HG03280 (cell line): ENCODE results near the gene SPATC1L.
"Not testable (repeated sequence)": the region's sequence is repeated elsewhere in the genome, so short reads cannot be mapped to it uniquely, and the experiment has no call there.

Experiments
- ATAC-seq: cut with Tn5 transposase; IDR thresholded peaks from one replicate; pipeline ENCODE4 v1.9.1; 2021; ENCODE audit warnings: mild to moderate bottlenecking, moderate library complexity; ENCODE audit not compliant: unreplicated experiment

Gene SPATC1L

DNA sequence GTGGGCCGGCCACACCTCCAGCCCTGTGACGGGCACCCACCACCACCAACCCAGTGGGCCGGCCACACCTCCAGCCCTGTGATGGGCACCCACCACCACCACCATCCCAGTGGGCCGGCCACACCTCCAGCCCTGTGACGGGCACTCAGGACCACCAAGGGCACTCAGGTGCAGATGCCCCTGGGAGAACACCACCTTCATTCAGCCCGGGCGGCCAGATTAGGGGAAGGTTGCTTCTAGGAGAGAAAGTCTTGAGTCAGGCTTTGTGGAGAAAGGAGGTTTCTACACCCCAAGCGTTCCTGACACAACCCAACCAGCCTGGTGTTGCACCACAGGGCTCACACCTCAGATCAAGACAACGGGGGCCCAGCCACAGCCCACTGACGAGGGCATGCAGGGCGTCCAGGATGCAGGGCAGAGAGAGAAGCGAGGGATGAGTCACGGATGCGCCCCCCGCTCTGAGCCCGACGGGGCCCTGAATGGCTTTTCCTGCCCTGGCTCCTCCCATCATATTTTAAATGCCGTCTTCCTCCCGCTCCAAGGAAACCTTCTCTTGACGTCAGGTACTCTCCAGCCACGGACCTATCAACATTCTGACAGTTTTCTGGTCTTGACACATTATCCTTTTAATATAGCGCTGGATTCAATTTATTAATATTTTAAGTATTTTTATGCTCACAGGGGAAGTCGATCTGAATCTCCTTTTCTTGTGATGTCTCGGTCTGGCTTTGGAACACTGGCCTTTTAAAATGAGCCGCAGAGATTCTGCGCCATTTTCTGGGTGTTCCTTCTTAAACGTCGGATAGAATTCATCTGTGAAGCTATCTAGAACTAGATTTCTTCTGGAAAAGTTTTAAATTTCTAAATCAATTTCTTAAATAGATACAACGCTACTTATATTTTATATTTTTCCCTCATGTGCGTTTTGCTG lies 631 bp upstream of the SPATC1L start:
- peak; percentile 60 for ATAC-seq

DNA sequence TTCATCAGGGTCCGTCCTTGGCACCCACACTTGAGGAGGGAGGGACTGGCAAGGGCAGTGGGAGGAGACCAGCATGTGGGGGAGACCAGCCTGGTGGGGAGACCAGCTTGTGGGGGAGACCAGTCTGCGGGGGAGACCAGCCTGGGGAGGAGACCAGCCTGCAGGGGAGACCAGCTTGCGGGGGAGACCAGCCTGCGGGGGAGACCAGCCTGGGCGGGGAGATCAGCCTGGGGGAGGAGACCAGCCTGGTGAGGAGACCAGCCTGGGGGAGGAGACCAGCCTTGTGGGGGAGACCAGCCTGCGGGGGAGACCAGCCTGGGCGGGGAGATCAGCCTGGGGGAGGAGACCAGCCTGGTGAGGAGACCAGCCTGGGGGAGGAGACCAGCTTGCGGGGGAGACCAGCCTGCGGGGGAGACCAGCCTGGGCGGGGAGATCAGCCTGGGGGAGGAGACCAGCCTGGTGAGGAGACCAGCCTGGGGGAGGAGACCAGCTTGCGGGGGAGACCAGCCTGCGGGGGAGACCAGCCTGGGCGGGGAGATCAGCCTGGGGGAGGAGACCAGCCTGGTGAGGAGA lies 836 bp downstream of the SPATC1L start:
- not testable (repeated sequence) for ATAC-seq

DNA sequence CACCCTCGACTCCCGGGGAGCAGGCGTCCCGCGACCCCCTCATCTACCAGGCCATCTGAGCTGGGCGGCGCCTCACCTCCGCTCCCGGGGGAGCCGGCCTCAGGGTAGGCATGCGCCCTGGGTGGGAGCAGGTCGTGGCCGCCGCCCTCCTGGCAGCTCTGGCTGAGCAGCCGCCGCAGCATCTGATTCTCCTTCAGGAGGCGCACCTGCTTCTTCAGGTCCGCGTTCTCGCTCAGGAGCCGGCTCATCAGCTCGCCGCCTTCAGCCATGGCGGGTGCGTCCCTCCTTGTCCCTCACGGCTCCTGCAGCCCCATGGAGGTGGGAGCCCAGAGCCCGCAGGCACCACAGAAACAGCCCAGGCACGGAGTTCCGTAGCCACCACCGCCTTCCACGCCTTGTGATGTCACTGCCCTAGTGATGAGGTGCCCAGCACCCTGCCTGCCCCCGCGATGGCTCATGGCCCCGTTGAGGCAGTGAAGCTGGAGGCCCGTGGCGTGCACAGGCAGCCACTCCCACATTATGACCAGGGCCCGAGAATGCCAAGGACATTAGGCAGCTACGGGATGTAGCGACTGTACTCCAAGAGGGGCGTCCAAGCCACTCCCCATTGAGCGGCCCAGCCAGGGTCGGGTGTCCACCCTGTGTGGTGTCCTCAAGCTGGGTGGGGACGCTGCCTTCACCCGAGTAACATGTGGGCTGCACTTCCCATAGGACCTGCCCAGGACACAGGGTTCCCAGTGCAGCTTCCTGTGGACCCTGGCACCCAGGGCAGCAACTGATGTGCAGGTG lies 1.5 kb downstream of the SPATC1L start:
- ATAC-seq: no peak

DNA sequence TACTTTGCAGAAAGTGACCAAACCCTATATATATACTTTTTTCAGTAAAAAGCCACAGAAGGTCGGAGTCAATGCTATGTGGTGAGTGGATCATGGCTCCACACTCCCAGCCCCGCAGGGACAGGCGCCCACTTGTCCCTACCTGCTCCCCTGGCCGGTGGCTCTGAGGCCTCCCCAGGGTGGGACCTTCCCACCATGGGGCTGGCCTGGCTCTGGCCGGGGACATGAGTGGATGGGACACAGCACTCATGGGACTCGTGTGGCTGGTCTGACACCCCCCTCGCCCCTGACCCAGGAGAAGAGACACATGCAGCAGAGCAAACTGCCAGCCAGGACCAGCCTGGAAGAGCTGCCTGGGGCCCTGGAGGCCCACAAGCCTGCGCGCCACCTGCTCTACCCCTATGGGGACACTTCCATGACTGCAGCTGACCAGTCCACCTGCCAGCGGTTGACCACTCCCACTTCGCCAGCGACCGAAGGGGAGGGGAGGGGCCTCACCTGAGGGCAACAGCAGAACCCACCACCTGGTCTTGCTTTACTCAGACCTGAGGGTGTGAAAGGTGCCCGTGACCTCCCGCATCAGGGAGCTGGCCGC lies 2.2 kb downstream of the SPATC1L start:
- ATAC-seq: no peak

DNA sequence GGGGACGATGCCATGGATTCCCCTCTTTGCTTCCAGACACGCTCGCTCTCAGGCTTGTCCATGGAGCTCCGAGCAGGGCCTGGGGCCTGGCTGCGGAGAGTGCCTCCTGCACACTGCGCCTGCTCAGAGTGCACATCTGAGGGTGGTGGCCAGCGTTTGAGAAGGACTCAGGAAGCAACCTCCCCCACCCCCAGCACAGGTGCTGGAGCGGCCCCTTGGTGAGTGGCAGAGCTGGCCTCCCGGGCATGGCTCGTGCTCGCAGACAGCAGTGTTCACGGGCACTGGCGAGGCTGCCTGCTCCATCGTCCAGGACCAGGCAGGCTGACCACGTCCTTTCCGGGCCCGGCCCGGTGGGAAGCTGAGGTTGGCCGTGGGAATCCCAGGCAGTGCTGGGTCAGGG lies 2.8 kb downstream of the SPATC1L start:
- no peak for ATAC-seq

DNA sequence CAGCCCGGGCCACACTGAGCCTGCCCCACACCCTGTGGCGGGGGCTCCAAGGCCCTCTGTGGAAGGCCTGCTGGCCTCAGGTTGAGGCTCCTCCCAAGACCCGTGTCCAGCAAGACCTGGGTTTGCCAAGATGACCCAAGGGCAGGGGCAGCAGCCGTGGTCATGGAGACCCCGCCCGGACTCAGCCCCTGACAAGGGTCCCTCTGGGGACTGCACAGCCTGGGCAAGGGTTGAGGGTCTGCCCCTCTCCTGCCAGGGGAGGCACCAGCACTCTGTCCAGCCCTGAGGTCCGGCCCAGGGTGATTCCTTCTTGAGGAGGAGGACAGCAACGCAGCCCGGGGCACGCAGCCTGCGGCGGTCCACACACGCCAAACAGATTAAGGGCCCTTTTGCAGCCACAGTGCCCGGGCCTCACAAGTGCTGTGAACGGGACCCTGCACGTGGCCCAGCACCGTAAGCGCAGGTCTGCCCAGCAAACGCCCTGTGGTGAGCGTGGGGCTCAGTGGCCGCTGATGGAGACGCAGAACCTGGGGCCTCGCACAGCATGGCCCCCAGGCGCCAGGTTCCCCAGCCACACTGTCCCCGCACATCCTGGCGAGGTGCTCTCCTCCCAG lies 3.4 kb downstream of the SPATC1L start:
- ATAC-seq: no peak

DNA sequence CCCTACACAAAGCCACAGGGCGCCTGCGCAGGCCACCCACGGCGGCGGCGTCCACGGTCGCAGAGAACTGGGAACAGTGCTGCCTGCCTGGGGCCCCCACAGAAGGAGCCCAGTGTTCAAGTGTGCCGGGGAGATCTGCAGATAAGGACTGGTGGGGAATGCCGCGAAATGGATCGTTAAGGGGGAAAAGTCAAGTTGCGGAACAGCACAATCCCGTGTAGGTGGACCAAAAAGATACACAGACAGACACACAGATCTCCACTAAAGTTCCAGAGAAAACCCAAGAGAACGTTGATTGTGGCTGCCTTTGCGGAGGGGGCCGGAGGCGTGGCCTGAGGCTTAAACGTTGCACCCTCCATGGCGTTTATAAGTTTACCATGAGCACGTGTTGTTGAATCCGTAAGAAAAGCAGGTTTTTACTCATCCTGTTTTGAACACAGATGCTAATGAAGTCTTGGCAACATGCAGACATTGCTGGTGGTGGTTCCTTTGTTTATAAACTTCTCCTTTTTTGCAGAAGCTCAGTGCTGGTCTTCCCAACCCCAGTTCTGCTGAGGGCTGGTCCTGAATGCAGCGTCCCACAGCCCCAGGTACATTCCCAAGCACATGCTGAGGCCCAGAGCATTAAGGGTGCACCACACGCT lies 4.1 kb downstream of the SPATC1L start:
- ATAC-seq: no peak

DNA sequence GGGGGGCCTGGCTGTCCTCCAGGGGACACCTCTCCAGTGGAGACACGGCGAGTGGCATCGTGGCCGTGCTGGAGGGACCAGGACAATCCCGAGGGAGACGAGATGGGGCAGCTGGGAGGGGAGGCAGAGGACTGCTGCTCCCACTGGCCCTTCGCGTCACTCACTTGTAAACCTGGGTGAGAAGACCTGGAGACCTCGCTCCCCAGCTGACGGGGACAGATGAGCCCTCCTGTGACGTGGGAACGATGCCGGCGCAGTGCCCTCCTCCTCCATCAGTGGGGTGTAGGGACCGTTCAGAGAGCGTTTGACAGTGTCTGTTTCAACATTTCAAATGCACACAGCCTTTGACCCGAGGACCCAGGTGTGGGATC lies 4.6 kb downstream of the SPATC1L start:
- ATAC-seq: no peak

DNA sequence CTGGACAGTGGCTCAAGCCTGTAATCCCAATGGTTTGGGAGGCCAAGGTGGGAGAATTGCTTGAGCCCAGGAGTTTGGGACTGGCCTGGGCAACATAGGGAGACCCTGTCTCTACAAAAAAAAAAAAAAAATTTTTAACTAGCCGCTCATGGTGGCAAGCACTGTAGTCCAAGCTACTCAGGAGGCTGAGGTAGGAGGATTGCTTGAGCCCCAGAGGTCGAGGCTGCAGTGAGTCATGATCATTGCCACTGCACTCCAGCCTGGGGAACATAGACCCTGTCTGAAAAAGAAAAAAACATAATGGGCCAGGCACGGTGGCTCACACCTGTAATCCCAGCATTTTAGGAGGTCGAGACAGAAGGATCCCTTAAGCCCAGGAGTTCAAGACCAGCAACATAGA lies 5.3 kb downstream of the SPATC1L start:
- ATAC-seq: no peak

DNA sequence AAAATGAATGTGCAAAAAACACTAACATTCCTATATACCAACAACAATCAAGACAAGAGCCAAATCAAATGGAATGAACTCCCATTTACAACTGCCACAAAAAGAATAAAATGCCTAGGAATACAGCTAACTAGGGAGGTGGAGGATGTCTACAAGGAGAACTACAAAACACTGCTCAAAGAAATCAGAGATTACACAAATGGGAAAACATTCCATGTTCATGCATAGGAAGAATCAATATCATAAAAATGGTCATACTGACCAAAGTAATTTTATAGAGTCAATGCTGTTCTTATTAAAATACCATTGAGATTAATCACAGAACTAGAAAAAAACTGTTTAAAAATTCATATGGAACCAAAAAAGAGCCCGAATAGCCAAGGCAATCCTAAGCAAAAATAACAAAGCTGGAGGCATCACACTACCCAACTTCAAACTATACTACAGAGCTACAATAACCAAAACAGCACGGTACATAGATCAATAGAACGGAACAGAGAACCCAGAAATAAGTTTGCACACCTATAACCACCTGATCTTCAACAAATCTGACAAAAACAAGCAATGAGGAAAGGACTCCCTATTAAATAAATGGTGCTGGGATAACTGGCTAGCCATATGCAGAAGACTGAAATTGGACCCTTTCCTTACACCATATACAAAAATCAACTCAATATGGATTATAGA lies 7.7 kb downstream of the SPATC1L start:
- ATAC-seq: not testable (repeated sequence)

DNA sequence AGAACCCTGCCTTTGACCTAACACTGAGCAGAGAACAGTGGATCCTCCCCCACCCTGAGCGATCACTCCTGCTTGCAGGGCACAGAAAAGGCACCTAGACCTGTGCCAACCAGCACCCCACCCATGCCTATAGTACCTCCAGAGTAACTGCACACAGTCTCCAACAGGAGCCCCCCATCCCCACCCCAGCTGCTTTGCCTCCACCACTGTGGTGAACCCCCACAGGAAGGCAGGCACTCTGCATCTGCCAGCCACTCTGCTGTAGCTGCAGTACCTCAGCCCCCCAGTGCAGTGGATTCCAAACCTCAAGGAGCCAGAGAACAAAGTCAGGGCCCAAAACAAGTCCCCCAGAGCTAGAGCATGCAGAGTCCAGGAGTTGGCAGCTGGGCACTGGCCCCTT lies 10.7 kb downstream of the SPATC1L start:
- no peak for ATAC-seq

DNA sequence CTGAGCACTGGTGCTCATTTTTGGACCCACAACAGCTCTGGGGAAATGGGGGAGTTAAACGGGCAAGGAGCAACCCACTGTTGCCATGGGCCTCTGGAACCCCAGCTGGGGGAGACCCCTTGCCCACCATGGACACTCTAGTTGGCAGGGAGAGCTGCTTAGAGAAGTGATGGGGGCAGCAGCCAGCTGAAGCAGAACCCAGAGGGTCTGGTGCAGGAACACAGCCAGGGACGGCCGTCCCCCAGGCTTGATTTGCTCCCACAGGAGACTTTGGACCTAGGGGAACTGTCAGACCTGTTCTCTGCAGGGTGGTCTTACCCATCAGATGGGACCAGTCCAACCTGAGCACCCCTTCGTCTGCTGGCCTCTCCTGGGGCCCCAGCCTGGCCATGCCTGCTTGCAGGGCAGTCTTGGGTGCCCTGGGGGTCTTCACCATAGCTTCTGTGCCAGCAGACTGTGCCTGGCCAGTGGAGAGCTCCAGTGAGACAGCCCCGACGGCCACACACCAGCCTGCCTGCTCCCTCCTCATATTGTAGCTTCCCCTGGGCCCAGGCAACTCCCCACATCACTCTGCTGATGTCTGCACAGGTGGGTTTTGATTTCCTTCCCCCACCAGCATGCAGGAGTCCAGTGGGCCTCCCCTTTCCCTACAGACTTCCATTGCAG lies 11.3 kb downstream of the SPATC1L start:
- ATAC-seq: no peak

DNA sequence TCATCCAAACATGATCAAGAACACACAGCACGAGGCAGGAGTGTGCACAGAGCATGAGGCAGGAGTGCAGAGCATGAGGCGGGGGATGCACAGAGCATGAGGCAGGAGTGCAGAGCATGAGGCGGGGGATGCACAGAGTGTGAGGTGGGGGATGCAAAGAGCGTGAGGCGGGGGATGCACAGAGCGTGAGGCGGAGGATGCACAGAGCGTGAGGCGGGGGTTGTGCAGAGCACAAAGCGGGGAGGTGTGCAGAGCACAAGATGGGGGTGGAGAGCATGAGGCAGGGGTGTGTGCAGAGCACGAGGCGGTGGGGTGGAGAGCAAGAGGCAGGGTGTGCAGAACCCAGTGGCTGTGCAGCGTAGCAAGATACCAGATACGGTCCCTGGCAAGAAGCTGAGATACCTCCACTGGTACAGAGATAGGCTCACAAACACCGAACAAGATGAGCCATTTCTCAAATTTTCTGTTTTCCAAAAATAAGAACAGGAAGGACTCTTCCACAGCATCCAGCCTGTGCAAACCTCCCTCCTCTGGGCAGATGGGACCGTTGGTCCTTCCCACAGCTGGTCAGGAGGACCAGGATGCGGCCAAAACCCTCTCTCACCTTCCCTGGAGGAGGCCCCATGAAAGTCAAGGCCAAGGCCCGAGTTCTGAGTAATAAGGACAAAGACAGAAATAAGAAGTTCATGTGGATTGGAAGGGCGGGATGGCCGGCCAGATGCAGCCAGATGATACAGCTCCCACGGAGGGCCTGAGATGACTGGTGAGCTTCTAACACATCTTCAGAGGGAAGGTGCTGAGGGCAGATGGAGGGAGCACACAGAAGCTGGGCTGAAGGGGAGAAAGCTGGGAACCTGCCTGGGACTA lies 12.0 kb downstream of the SPATC1L start:
- no peak for ATAC-seq

DNA sequence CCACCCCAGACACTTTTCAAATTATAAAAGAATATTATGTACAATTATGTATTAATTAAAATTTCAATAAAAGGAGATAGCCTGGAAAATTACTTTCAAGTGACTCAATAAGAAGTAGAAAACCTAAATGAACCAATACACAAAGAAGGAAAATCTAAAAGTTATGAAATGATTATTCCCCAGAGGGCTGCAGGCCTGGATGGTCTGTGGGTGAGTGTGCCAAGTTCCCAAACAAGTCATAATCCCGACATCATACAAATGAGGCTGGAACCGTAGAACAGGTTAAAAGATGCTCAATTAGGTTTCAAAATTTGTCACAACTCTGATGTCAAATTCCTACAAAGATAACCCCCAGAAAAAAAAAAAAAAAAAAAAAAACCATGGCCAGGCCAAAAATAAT lies 12.7 kb downstream of the SPATC1L start:
- ATAC-seq: no peak

DNA sequence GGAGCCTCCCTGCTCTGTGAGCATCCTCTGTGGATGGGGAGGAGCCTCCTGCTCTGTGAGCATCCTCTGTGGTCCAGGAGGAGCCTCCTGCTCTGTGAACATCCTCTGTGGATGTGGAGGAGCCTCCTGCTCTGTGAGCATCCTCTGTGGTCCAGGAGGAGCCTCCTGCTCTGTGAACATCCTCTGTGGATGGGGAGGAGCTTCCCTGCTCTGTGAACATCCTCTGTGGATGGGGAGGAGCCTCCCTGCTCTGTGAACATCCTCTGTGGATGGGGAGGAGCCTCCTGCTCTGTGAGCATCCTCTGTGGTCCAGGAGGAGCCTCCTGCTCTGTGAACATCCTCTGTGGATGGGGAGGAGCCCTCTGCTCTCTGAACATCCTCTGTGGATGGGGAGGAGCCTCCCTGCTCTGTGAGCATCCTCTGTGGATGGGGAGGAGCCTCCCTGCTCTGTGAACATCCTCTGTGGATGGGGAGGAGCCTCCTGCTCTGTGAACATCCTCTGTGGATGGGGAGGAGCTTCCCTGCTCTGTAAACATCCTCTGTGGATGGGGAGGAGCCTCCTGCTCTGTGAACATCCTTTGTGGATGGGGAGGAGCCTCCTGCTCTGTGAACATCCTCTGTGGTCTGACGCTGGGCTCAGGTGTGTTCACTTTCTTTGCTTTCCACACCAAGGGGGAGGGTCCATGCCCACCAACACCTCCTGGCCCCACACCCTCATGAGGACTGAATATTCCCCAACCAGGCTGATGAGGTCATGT lies 13.6 kb downstream of the SPATC1L start:
- not testable (repeated sequence) for ATAC-seq

DNA sequence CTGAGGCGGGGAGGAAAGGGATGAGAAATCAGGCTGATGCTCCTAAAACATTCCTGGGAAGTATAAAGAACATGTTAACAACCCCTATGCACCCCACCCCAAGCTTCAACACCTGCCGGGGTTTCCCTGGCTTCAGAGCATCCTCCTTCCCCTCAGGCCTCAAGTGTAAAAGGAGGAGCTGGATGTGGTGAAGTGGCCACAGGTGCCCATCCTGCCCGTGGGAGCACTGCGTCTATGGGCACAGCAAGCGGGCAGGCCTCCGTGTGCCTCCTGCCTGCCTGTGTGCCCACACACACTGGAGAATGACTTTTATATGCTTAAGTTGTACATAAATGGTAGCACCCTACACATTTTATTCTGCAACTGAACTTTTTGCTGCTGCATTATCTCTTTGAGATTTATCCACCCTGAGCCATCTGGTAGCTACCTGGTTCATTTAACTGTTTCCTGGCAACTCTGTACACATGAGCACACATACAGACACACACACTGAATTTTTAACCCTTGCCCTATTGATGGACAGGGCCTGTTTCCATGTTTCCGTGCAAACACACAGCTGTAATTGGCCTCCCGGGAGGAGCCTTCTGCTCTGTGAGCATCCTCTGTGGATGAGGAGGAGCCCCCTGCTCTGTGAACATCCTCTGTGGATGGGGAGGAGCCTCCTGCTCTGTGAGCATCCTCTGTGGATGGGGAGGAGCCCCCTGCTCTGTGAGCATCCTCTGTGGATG lies 15.4 kb downstream of the SPATC1L start:
- ATAC-seq: no peak

DNA sequence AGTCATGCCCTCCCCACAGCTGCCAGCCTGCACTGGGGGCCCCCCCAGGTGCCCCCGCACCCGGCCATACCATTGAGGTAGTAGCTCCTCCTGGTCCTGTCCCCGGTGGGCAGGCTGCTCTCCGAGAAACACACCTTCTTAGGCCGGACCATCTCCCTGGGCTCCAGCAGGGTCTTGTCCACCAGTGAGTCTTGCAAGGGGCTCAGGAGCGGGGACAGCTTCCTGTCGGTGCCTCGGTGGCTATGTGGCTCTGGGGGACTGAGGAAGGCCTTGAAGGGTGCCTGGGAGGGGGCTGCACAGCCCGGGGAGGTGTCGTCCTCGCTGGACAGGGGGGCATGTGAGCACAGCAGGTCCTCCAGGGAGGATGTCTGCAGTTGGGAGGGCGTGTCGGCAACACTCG lies 16.0 kb downstream of the SPATC1L start:
- ATAC-seq: no peak
